ENCODE measurements around the gene PITX2. TPM values are rescaled to one million over a fixed set of nuclear protein-coding genes. Genes with fewer than 3 reads are reported as not detected.

Gene PITX2
- 5.7 and 11.7 TPM in 2 replicates for total RNA-seq (2014; rRNA removed; shearing (Covaris generic))

GRCh38 chr4:110622841-110623717 is at the start of gene PITX2:
PITX2 (minus strand) TSS chr4:110623077; CDS start chr4:110622460, 617 bp downstream.
- no peak for DNase-seq (ENCODE audit: low spot score)

GRCh38 chr4:110671679-110672078 is 48.8 kb upstream of the PITX2 start:
- DNase-seq (ENCODE audit: low spot score) = no peak

- DNase-seq (ENCODE audit: low spot score) = no peak
These were observed 46.8 kb upstream of the PITX2 start for GRCh38 chr4:110669663-110670062.

- peak; percentile 31 for DNase-seq (ENCODE audit: low spot score)
These were observed 45.8 kb upstream of the PITX2 start for GRCh38 chr4:110668463-110669235.

- DNase-seq (ENCODE audit: low spot score) = no peak
These were observed 44.8 kb upstream of the PITX2 start for GRCh38 chr4:110667670-110668069.

- DNase-seq (ENCODE audit: low spot score) = no peak
These were observed 43.2 kb upstream of the PITX2 start for GRCh38 chr4:110666030-110666429.

- peak; percentile 67 for DNase-seq (ENCODE audit: low spot score)
These were observed 41.0 kb upstream of the PITX2 start for GRCh38 chr4:110663738-110664444.

GRCh38 chr4:110663206-110663605 is 40.3 kb upstream of the PITX2 start:
- no peak for DNase-seq (ENCODE audit: low spot score)

- DNase-seq (ENCODE audit: low spot score) = no peak
These were observed 37.9 kb upstream of the PITX2 start for GRCh38 chr4:110660755-110661154.

- no peak for DNase-seq (ENCODE audit: low spot score)
These were observed 31.4 kb upstream of the PITX2 start for GRCh38 chr4:110654254-110654635.

- no peak for DNase-seq (ENCODE audit: low spot score)
These were observed 30.7 kb upstream of the PITX2 start for GRCh38 chr4:110653321-110654253.

GRCh38 chr4:110644008-110644407 is 21.1 kb upstream of the PITX2 start:
- no peak for DNase-seq (ENCODE audit: low spot score)

- DNase-seq (ENCODE audit: low spot score) = no peak
These were observed 20.2 kb upstream of the PITX2 start for GRCh38 chr4:110643096-110643495.

- no peak for DNase-seq (ENCODE audit: low spot score)
These were observed 18.3 kb upstream of the PITX2 start for GRCh38 chr4:110641218-110641617.

- DNase-seq (ENCODE audit: low spot score) = no peak
These were observed 17.7 kb upstream of the PITX2 start for GRCh38 chr4:110640576-110640975.

- DNase-seq (ENCODE audit: low spot score) = no peak
These were observed 16.6 kb upstream of the PITX2 start for GRCh38 chr4:110639207-110640090.

GRCh38 chr4:110638089-110638746 is 15.3 kb upstream of the PITX2 start:
- DNase-seq (ENCODE audit: low spot score) = no peak

GRCh38 chr4:110637408-110638088 is 14.7 kb upstream of the PITX2 start:
- no peak for DNase-seq (ENCODE audit: low spot score)
